GM18951 (cell line): ENCODE measurements around the gene METTL21A.

Experiments used
- POLR2A ChIP-seq: IDR thresholded peaks from 4 replicates; pipeline ENCODE4 v1.6.1; 2011; ENCODE audit warnings: mild to moderate bottlenecking; ENCODE audit not compliant: insufficient read length, insufficient read depth; ENCODE audit errors: extremely low read depth
- in situ Hi-C: fragments of 300-500 bp; cut with MboI; formaldehyde crosslinking; loops from one replicate; pipeline ENCODE4 v1.12.0; 2022; ENCODE audit warnings: low sequenced_read_pairs, mixed read lengths, inconsistent platforms; ENCODE audit not compliant: unreplicated experiment

The METTL21A gene

GRCh38 chr2:207614824-207615223, 10.4 kb downstream of the METTL21A start:
- in situ Hi-C loops: no loop called here
- TF ChIP-seq POLR2A: no peak

- in situ Hi-C loops: no loop called here
- no peak for TF ChIP-seq POLR2A
Observed at GRCh38 chr2:207612714-207613113, 12.5 kb downstream of the METTL21A start.

GRCh38 chr2:207606829-207607228, 18.4 kb downstream of the METTL21A start:
- in situ Hi-C loops: no loop called here
- TF ChIP-seq POLR2A: no peak

GRCh38 chr2:207606399-207606798, 18.8 kb downstream of the METTL21A start:
- TF ChIP-seq POLR2A: no peak
- in situ Hi-C loops: no loop called here

GRCh38 chr2:207603486-207603885, 21.7 kb downstream of the METTL21A start:
- in situ Hi-C loops: no loop called here
- no peak for TF ChIP-seq POLR2A

GRCh38 chr2:207601774-207602173, 23.4 kb downstream of the METTL21A start:
- no peak for TF ChIP-seq POLR2A
- in situ Hi-C loops: no loop called here

- in situ Hi-C loops: no loop called here
- no peak for TF ChIP-seq POLR2A
Observed at GRCh38 chr2:207600231-207600630, 25.0 kb downstream of the METTL21A start.

GRCh38 chr2:207599636-207600035, 25.6 kb downstream of the METTL21A start:
- TF ChIP-seq POLR2A: no peak
- in situ Hi-C loops: no loop called here

GRCh38 chr2:207594731-207595130, 30.5 kb downstream of the METTL21A start:
- TF ChIP-seq POLR2A: no peak
- in situ Hi-C loops: no loop called here

- TF ChIP-seq POLR2A: no peak
- in situ Hi-C loops: no loop called here
Observed at GRCh38 chr2:207594264-207594663, 30.9 kb downstream of the METTL21A start.

- no peak for TF ChIP-seq POLR2A
- in situ Hi-C loops: no loop called here
Observed at GRCh38 chr2:207593277-207593676, 31.9 kb downstream of the METTL21A start.

- in situ Hi-C loops: no loop called here
Observed at GRCh38 chr2:207589143-207589542, 36.1 kb downstream of the METTL21A start.

GRCh38 chr2:207587305-207587704, 37.9 kb downstream of the METTL21A start:
- no peak for TF ChIP-seq POLR2A
- in situ Hi-C loops: no loop called here

More at GRCh38 chr2:207589143-207589542, 36.1 kb downstream of the METTL21A start:
- no peak for TF ChIP-seq POLR2A

- TF ChIP-seq POLR2A: no peak
- in situ Hi-C loops: no loop called here
Observed at GRCh38 chr2:207584952-207585351, 40.2 kb downstream of the METTL21A start.

- in situ Hi-C loops: no loop called here
Observed at GRCh38 chr2:207571370-207571769, 53.8 kb downstream of the METTL21A start.

GRCh38 chr2:207567671-207568070, 57.5 kb downstream of the METTL21A start:
- in situ Hi-C loops: no loop called here
- no peak for TF ChIP-seq POLR2A

More at GRCh38 chr2:207571370-207571769, 53.8 kb downstream of the METTL21A start:
- no peak for TF ChIP-seq POLR2A
